Loucy (cell line): ENCODE measurements around the gene SPATA17.

Experiments used
- CTCF ChIP-seq: fragments of 200-600 bp; sonication (generic); conservative IDR thresholded peaks from 2 replicates; pipeline ENCODE4 v1.5.1; 2014; ENCODE audit warnings: mild to moderate bottlenecking, antibody characterized with exemption, low read length
- EZH2phosphoT487 ChIP-seq: fragments of 200-600 bp; IDR thresholded peaks from 2 replicates; pipeline ENCODE4 v1.6.1; 2018; ENCODE audit warnings: antibody characterized with exemption, mild to moderate bottlenecking, moderate library complexity, borderline replicate concordance

DNA sequence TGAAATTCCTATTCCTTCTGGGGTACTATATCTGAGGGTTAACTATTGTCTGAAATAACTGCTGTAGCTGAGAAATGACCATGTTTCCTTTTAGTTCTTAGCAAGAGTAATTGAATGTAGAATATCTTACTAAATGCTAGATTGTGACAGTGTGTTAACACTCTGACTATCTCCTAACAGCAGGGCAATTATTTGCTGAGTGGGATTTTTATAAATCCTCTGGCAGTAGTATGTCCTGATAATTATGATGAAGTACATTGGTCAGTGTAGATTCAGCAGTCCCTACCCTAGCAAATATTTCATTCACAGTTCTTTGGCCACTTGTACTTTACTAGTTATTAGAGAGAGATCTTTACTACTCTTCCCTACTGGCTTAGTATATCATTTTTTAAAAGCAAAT lies 138.6 kb downstream of the SPATA17 start:
- TF ChIP-seq CTCF (no peak), EZH2phosphoT487 (no peak)
